ENCODE data around the gene GPR137. TPM values are rescaled to one million over a fixed set of nuclear protein-coding genes. Genes with fewer than 3 reads are reported as not detected.

The GPR137 gene
- total and polyA plus RNA-seq, 10 of the 15 experiments (the other 5 are each of a cell fraction or from before 2014, with no cell fraction given) = 0.37 to 29.2 (median 13.8) TPM

DNA sequence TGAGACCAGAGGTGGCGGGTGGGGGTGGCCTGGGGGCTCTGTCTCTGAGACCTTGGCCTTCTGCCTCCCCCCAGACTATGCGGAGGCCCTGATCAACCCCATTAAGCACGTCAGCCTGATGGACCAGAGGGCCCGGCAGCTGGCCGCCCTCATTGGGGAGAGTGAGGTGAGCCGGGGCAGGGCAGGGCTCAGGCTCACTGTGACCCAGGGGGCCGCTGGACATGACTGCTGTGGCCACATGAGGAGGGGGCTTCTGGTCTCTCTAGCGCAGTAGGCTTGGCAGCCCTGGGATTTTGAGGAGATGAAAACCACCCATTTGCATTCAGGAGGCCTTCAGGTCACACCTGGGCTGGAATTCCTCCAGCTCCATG, 21.7 kb upstream of the GPR137 start:
- H3K4me1 ChIP-seq (ENCODE audit: control insufficient read depth, insufficient read depth, low read length) = peaks cover 20% of the 10 kb centered on the region

DNA sequence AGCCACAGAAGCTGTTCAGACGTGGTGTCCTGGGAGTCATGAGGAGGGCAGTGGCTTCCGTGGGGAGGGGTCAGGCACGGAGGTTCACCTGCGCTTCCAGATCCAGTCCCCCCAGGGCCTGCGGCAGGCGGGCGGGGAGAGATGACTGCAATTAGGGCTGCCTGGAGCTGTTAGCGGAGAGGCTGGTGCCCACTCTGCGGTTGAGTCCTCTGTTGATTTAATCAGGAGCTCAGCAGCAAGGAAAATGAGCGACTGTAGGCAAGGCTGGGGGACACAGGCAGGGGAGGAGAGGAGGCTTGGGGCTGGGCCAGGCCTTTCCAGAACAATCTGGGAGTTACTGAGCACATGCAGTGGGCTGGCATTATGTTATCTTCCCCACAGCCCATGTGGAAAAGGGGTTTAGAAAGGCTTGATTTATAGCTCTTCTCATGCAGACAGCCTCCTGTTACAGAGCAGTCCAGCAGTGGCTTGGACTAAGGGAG, 21.2 kb upstream of the GPR137 start:
- BruUV-seq (replicated peaks) = no TSS peak
- Histone ChIP-seq H3K27ac (ENCODE audit: control insufficient read depth, insufficient read depth) (no peak overlapping the region), H3K79me2 (ENCODE audit: control insufficient read depth, insufficient read depth, low read length) (peaks cover 9% of the 10 kb centered on the region), H2AFZ (ENCODE audit: control insufficient read depth, low read depth, low read length) (no peak overlapping the region), H3K9ac (ENCODE audit: control insufficient read depth, insufficient read depth, low read length) (no peak overlapping the region), H3K4me2 (ENCODE audit: control insufficient read depth, insufficient read depth) (no peak overlapping the region), H3K4me1 (ENCODE audit: control insufficient read depth, insufficient read depth, low read length) (peaks cover 18% of the 10 kb centered on the region), H3K27me3 (replicated peaks in 1 of 2; ENCODE audit: control insufficient read depth in 2 of 2, insufficient read depth in 2 of 2, low read length in 1 of 2) (no peaks in the 10 kb centered on the region), H3K36me3 (ENCODE audit: control insufficient read depth in 2 of 2, insufficient read depth in 2 of 2, low read length in 1 of 2) (no peaks in the 10 kb centered on the region; a peak in 2 of 4 replicates), H3K4me3 (no peak overlapping the region), H4K20me1 (ENCODE audit: control insufficient read depth, insufficient read depth) (no peaks in the 10 kb centered on the region), H3K9me3 (replicated peaks; ENCODE audit: control insufficient read depth, insufficient read depth, low read length) (no peaks in the 10 kb centered on the region)
- intact Hi-C loops (cut with micrococcal nuclease; ENCODE audit: unreplicated experiment) = no loop called here
- ChIA-PET RAD21 (ENCODE audit: unreplicated experiment) (no interaction called here), POLR2A (interaction anchor here (0.6 to 1.1 kb wide), 2 partner anchors 15 to 20 kb away, joined by 3 read pairs; no protein-coding TSS in a partner anchor), CTCF (interaction anchor here (1.3 to 1.7 kb wide), 3 partner anchors 12 to 95 kb away, joined by 3 to 4 read pairs (median 4); no protein-coding TSS in a partner anchor), SMC1A (ENCODE audit: uncharacterized antibody, unreplicated experiment) (no interaction called here)
- no peak for DNase-seq (ENCODE audit: low read depth, low spot score)
- TF ChIP-seq HSF1 (IDR thresholded peaks at IDR 0.05; ENCODE audit: low read depth, low read length) = peak; percentile 44; the same call in 1 of the 2 replicates
- TF ChIP-seq BCL11A (IDR thresholded peaks at IDR 0.05; ENCODE audit: low read depth, low read length) = no peak
- WGBS (ENCODE audit: insufficient coverage, insufficient replicate concordance, low lambda C conversion rate, missing lambda C conversion rate) = 94% methylated on average over 10 of the region's 10 CpGs
- no peak for FAIRE-seq
- ATAC-seq = no peak
- in situ Hi-C loops (cut with MboI) = no loop called here

More for the DNA sequence above, 21.7 kb upstream of the GPR137 start:
- H3K4me2 ChIP-seq (ENCODE audit: control insufficient read depth, insufficient read depth) = no peak overlapping the region
- SMC1A ChIA-PET (ENCODE audit: uncharacterized antibody, unreplicated experiment) = no interaction called here
- in situ Hi-C loops (cut with MboI) (no loop called here), intact Hi-C loops (cut with micrococcal nuclease; ENCODE audit: unreplicated experiment) (no loop called here)
- no peak overlapping the region for H3K4me3 ChIP-seq
- FAIRE-seq (no peak), DNase-seq (ENCODE audit: low read depth, low spot score) (no peak), ATAC-seq (no peak)
- no peak overlapping the region for H3K27ac ChIP-seq (ENCODE audit: control insufficient read depth, insufficient read depth)
- no peaks in the 10 kb centered on the region for H3K27me3 ChIP-seq (replicated peaks in 1 of 2; ENCODE audit: control insufficient read depth in 2 of 2, insufficient read depth in 2 of 2, low read length in 1 of 2)
- BruUV-seq (replicated peaks) = no TSS peak
- TF ChIP-seq FOXK2 (IDR thresholded peaks at IDR 0.05) (no peak), RFX5 (IDR thresholded peaks at IDR 0.05; ENCODE audit: low read depth, low read length) (no peak), SIX5 (IDR thresholded peaks at IDR 0.05; ENCODE audit: low read depth, low read length, severe bottlenecking) (no peak), CBX3 (IDR thresholded peaks at IDR 0.05; ENCODE audit: borderline replicate concordance, low read depth) (no peak), POLR2A (IDR thresholded peaks at IDR 0.05; ENCODE audit: low read depth, low read length) (no peak), NBN (IDR thresholded peaks at IDR 0.05) (no peak), CHD2 (IDR thresholded peaks at IDR 0.05; ENCODE audit: borderline replicate concordance, low read depth, low read length) (no peak)
- no peaks in the 10 kb centered on the region for H4K20me1 ChIP-seq (ENCODE audit: control insufficient read depth, insufficient read depth)
- WGBS (ENCODE audit: insufficient coverage, insufficient replicate concordance, low lambda C conversion rate, missing lambda C conversion rate) = 80% methylated on average over 8 of the region's 8 CpGs
- H3K79me2 ChIP-seq (ENCODE audit: control insufficient read depth, insufficient read depth, low read length) = peaks cover 4% of the 10 kb centered on the region
- no peaks in the 10 kb centered on the region for H3K9me3 ChIP-seq (replicated peaks; ENCODE audit: control insufficient read depth, insufficient read depth, low read length)
- CTCF ChIA-PET = interaction anchor here (1.3 to 1.7 kb wide), 2 partner anchors 12 to 96 kb away, joined by 3 to 4 read pairs; no protein-coding TSS in a partner anchor
- RAD21 ChIA-PET (ENCODE audit: unreplicated experiment) = no interaction called here
- POLR2A ChIA-PET = interaction anchor here (0.6 to 1.1 kb wide), 2 partner anchors 16 to 20 kb away, joined by 3 read pairs; no protein-coding TSS in a partner anchor
- H3K36me3 ChIP-seq (ENCODE audit: control insufficient read depth in 2 of 2, insufficient read depth in 2 of 2, low read length in 1 of 2) = peaks cover 0 to 2% of the 10 kb centered on the region in 2 experiments; a peak in 2 of 4 replicates
- no peak overlapping the region for H3K9ac ChIP-seq (ENCODE audit: control insufficient read depth, insufficient read depth, low read length)
- no peak overlapping the region for H2AFZ ChIP-seq (ENCODE audit: control insufficient read depth, low read depth, low read length)
